ENCODE results near the gene FOXO3. TPM values are rescaled to one million over a fixed set of nuclear protein-coding genes. Genes with fewer than 3 reads are reported as not detected.
A peak's percentile ranks its signal among the peaks of the same experiment; 100 is the strongest.

The FOXO3 gene
- total RNA-seq, 1 donor from 2014 or later, result 13.7 TPM

- no peaks in the 10 kb centered on the region for H3K27me3 ChIP-seq
- TF ChIP-seq CTCF (IDR thresholded peaks at IDR 0.05) (no peak), EZH2 (IDR thresholded peaks at IDR 0.05) (no peak), EZH2phosphoT487 (IDR thresholded peaks at IDR 0.05) (no peak)
- peaks cover 34% of the 10 kb centered on the region for H3K4me1 ChIP-seq
- Mint-ChIP-seq H3K27me3 (ENCODE audit: insufficient read depth, low read depth) (no peaks in the 10 kb centered on the region), H3K9me3 (no peaks in the 10 kb centered on the region), H3K36me3 (peaks cover 4% of the 10 kb centered on the region), H3K4me1 (peaks cover 50% of the 10 kb centered on the region), H3K27ac (peak overlapping the region; percentile 67), H3K4me3 (peak overlapping the region; percentile 30)
- H3K9ac ChIP-seq, result no peak overlapping the region
- H3K27ac ChIP-seq, result peak overlapping the region; percentile 83
- peak; percentile 86 for DNase-seq (ENCODE audit: low spot score)
- peaks cover 45% of the 10 kb centered on the region for H3K79me2 ChIP-seq (ENCODE audit: low read depth)
- H3K4me3 ChIP-seq, result peak overlapping the region; percentile 18
- H3K9me3 ChIP-seq (ENCODE audit: low read depth), result no peaks in the 10 kb centered on the region
- H3F3A ChIP-seq (ENCODE audit: low read depth), result peaks cover 17% of the 10 kb centered on the region
- H2AFZ ChIP-seq (replicated peaks), result no peak overlapping the region
- no peaks in the 10 kb centered on the region for H3K36me3 ChIP-seq
- peaks cover 28% of the 10 kb centered on the region for H4K20me1 ChIP-seq (ENCODE audit: low read depth)
- peak overlapping the region; percentile 70 for H3K4me2 ChIP-seq
Observed at GRCh38 chr6:108589244-108589791, 28.6 kb downstream of the FOXO3 start.

- no peak overlapping the region for H3K4me3 Mint-ChIP-seq
- TF ChIP-seq EZH2 (IDR thresholded peaks at IDR 0.05) (no peak), EZH2phosphoT487 (IDR thresholded peaks at IDR 0.05) (no peak), CTCF (IDR thresholded peaks at IDR 0.05) (no peak)
- no peak overlapping the region for H3K27ac Mint-ChIP-seq
- peaks cover 30% of the 10 kb centered on the region for H4K20me1 ChIP-seq (ENCODE audit: low read depth)
- no peaks in the 10 kb centered on the region for H3K27me3 ChIP-seq
- peaks cover 34% of the 10 kb centered on the region for H3K4me1 ChIP-seq
- no peaks in the 10 kb centered on the region for H3K36me3 ChIP-seq
- peaks cover 17% of the 10 kb centered on the region for H3F3A ChIP-seq (ENCODE audit: low read depth)
- no peak overlapping the region for H2AFZ ChIP-seq (replicated peaks)
- no peak overlapping the region for H3K4me3 ChIP-seq
- no peaks in the 10 kb centered on the region for H3K9me3 ChIP-seq (ENCODE audit: low read depth)
- H3K27ac ChIP-seq, result no peak overlapping the region
- peaks cover 47% of the 10 kb centered on the region for H3K4me1 Mint-ChIP-seq
- H3K9ac ChIP-seq, result no peak overlapping the region
- H3K79me2 ChIP-seq (ENCODE audit: low read depth), result peaks cover 58% of the 10 kb centered on the region
- H3K36me3 Mint-ChIP-seq, result peaks cover 4% of the 10 kb centered on the region
- DNase-seq (ENCODE audit: low spot score), result no peak
- H3K27me3 Mint-ChIP-seq (ENCODE audit: insufficient read depth, low read depth), result no peaks in the 10 kb centered on the region
- no peaks in the 10 kb centered on the region for H3K9me3 Mint-ChIP-seq
- H3K4me2 ChIP-seq, result no peak overlapping the region
Observed at GRCh38 chr6:108591040-108591816, 30.5 kb downstream of the FOXO3 start.

- Histone ChIP-seq H4K20me1 (ENCODE audit: low read depth) (peaks cover 27% of the 10 kb centered on the region), H2AFZ (replicated peaks) (no peak overlapping the region), H3K9ac (no peak overlapping the region), H3K4me3 (no peak overlapping the region), H3F3A (ENCODE audit: low read depth) (peaks cover 17% of the 10 kb centered on the region), H3K4me2 (no peak overlapping the region), H3K27me3 (no peaks in the 10 kb centered on the region), H3K4me1 (peaks cover 26% of the 10 kb centered on the region), H3K27ac (no peak overlapping the region), H3K36me3 (no peaks in the 10 kb centered on the region), H3K9me3 (ENCODE audit: low read depth) (no peaks in the 10 kb centered on the region), H3K79me2 (ENCODE audit: low read depth) (peaks cover 45% of the 10 kb centered on the region)
- no peak overlapping the region for H3K4me3 Mint-ChIP-seq
- DNase-seq (ENCODE audit: low spot score), result peak; percentile 28
- no peaks in the 10 kb centered on the region for H3K9me3 Mint-ChIP-seq
- peaks cover 40% of the 10 kb centered on the region for H3K4me1 Mint-ChIP-seq
- H3K27ac Mint-ChIP-seq, result no peak overlapping the region
- TF ChIP-seq CTCF (IDR thresholded peaks at IDR 0.05) (no peak), EZH2phosphoT487 (IDR thresholded peaks at IDR 0.05) (no peak)
- peaks cover 4% of the 10 kb centered on the region for H3K36me3 Mint-ChIP-seq
- no peaks in the 10 kb centered on the region for H3K27me3 Mint-ChIP-seq (ENCODE audit: insufficient read depth, low read depth)
Observed at GRCh38 chr6:108592371-108593337, 31.9 kb downstream of the FOXO3 start.

Data from neural progenitor cell (in vitro differentiated cells).